DND-41 (cell line): ENCODE measurements around the gene REST.

ENCODE experiments used
- CTCF ChIP-seq: IDR thresholded peaks from 2 replicates; pipeline ENCODE4 v1.5.1; 2012; ENCODE audit warnings: borderline replicate concordance, low read length, moderate library complexity, mild to moderate bottlenecking; ENCODE audit not compliant: poor library complexity, severe bottlenecking; ENCODE audit errors: extremely low read depth
- EZH2 ChIP-seq: IDR thresholded peaks from 3 replicates; pipeline ENCODE4 v1.6.1; 2012; ENCODE audit warnings: borderline replicate concordance, low read depth, mild to moderate bottlenecking, moderate library complexity, low read length, inconsistent platforms; ENCODE audit not compliant: severe bottlenecking

GRCh38 chr4:56870946-56871345 is 36.8 kb upstream of the REST start:
- no peak for TF ChIP-seq CTCF
- no peak for TF ChIP-seq EZH2
